ENCODE results near the gene ARL6. TPM values are rescaled to one million over a fixed set of nuclear protein-coding genes. Genes with fewer than 3 reads are reported as not detected.

Gene ARL6
- total RNA-seq, 1 donor from 2014 or later: 6.1 TPM

DNA sequence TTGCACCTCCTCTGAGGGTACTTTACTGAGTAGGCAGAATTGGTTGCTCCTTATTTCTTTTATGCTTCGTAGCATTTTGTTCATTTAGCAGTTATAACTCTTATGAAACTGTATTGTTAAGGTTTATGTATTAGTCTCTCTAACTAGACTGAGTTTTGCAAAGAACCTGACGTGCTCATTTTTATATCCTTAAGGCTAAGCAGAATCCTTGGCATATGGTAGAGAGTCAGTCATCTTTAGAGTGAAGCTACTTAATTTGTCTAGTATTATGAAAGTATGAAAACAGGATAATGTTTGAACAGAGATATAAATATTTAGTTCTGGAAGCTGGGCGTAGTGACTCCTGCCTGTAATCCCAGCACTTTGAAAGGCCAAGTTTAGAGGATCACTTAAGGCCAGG is 77.4 kb downstream of the ARL6 start:
- no peaks in the 10 kb centered on the region for H3K9me3 Mint-ChIP-seq (ENCODE audit: unreplicated experiment)
- H3K36me3 Mint-ChIP-seq (ENCODE audit: unreplicated experiment): peaks cover 10% of the 10 kb centered on the region
- no peaks in the 10 kb centered on the region for H3K27me3 Mint-ChIP-seq (ENCODE audit: unreplicated experiment)
- no peak for TF ChIP-seq CTCF (IDR thresholded peaks at IDR 0.05)
- DNase-seq (ENCODE audit: extremely low spot score, unreplicated experiment): no peak
- no peak overlapping the region for H3K4me3 Mint-ChIP-seq (ENCODE audit: unreplicated experiment)
- H3K4me1 Mint-ChIP-seq (ENCODE audit: unreplicated experiment): peaks cover 11% of the 10 kb centered on the region
- H3K27ac Mint-ChIP-seq (ENCODE audit: unreplicated experiment): no peak overlapping the region

DNA sequence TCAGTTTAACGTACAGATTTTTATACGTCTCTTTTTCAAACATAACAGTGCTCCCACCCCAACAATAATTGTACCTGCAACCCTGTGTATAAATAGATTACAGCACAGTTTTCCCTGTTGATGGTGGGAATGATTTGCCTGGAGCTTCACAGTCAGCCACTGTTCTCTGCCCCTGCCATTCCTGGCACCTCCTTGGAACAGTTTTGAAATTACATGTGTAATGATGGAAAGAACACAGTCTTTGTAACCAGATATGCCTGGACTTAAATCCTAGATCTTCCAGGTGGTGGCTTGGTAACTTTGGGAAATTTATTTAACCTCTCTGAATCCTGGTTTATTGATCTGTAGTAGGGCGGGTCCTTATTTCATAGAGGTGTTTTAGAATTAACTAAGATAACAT is 84.2 kb downstream of the ARL6 start:
- Mint-ChIP-seq H3K36me3 (ENCODE audit: unreplicated experiment) (peaks cover 12% of the 10 kb centered on the region), H3K27ac (ENCODE audit: unreplicated experiment) (no peak overlapping the region), H3K27me3 (ENCODE audit: unreplicated experiment) (no peaks in the 10 kb centered on the region), H3K4me3 (ENCODE audit: unreplicated experiment) (no peak overlapping the region), H3K4me1 (ENCODE audit: unreplicated experiment) (no peaks in the 10 kb centered on the region), H3K9me3 (ENCODE audit: unreplicated experiment) (peaks cover 5% of the 10 kb centered on the region)
- DNase-seq (ENCODE audit: extremely low spot score, unreplicated experiment): no peak
- TF ChIP-seq CTCF (IDR thresholded peaks at IDR 0.05): no peak

Other genes starting within 250 kb of the ARL6 start
- 13.0 and 13.5 TPM in 2 replicates for gene CRYBG3, start 57.3 kb downstream of the ARL6 start, total RNA-seq
- gene RIOX2, start 207.7 kb downstream of the ARL6 start, total RNA-seq: 24.0 and 25.4 TPM in 2 replicates

All from osteocyte (in vitro differentiated cells).